Liver (tissue), 9 donors: Measurements from ENCODE around the gene CASP3. TPM values are rescaled to one million over a fixed set of nuclear protein-coding genes. Genes with fewer than 3 reads are reported as not detected.
"Not testable (repeated sequence)": the region's sequence is repeated elsewhere in the genome, so short reads cannot be mapped to it uniquely, and the experiment has no call there.

Source experiments
- DNase-seq: peaks from one replicate; pipeline ENCODE4 v3.0.0-alpha.2; 2017; ENCODE audit warnings: low spot score
- H3K27ac ChIP-seq, 2 donors: one replicate each; pipeline ENCODE4 v1.7.0; 2013; ENCODE audit warnings: inconsistent platforms in 2 of 2, low read length in 2 of 2, control low read depth in 1 of 2, low read depth in 1 of 2, mild to moderate bottlenecking in 1 of 2
- H3K27me3 ChIP-seq, 4 donors: one replicate each; pipeline versions ENCODE4 v1.6.1 to v1.7.0; 2013; ENCODE audit warnings: low read length in 3 of 4, inconsistent platforms in 1 of 4, mild to moderate bottlenecking in 1 of 4, moderate library complexity in 1 of 4; ENCODE audit not compliant: control insufficient read depth in 4 of 4, insufficient read depth in 4 of 4
- H3K36me3 ChIP-seq, 4 donors: one replicate each; pipeline versions ENCODE4 v1.6.1 to v1.7.0; 2013; ENCODE audit warnings: low read length in 3 of 4, mild to moderate bottlenecking in 3 of 4, low read depth in 1 of 4, moderate library complexity in 1 of 4; ENCODE audit not compliant: control insufficient read depth in 4 of 4, insufficient read depth in 3 of 4
- H3K4me1 ChIP-seq, 4 donors: one replicate each; pipeline versions ENCODE4 v1.6.1 to v1.7.0; 2013; ENCODE audit warnings: low read length in 3 of 4, mild to moderate bottlenecking in 3 of 4, moderate library complexity in 1 of 4; ENCODE audit not compliant: control insufficient read depth in 4 of 4, insufficient read depth in 4 of 4
- H3K4me3 ChIP-seq, 3 donors: one replicate each; pipeline versions ENCODE4 v1.6.1 to v1.7.0; 2013; ENCODE audit warnings: low read length in 3 of 3, control low read depth in 1 of 3, low read depth in 1 of 3, mild to moderate bottlenecking in 1 of 3
- H3K9ac ChIP-seq, 2 donors: one replicate each; pipeline ENCODE4 v1.7.0; 2013; ENCODE audit warnings: low read length in 2 of 2, mild to moderate bottlenecking in 2 of 2, moderate library complexity in 2 of 2, control low read depth in 1 of 2, low read depth in 1 of 2
- H3K9me3 ChIP-seq, 4 donors: one replicate each; pipeline versions ENCODE4 v1.6.1 to v1.7.0; 2013; ENCODE audit warnings: low read length in 3 of 4; ENCODE audit not compliant: control insufficient read depth in 4 of 4
- ATF3 ChIP-seq: IDR thresholded peaks from 2 replicates; pipeline ENCODE4 v1.6.1; 2016; ENCODE audit warnings: antibody characterized with exemption
- CTCF ChIP-seq: fragments of 150-350 bp; IDR thresholded peaks from 2 replicates; pipeline ENCODE4 v1.5.1; 2017; ENCODE audit warnings: improper control_type of control experiment, low read depth, low read length; ENCODE audit not compliant: missing input control
- EGR1 ChIP-seq, 2 donors: IDR thresholded peaks; 2 replicates each; pipeline ENCODE4 v1.6.1; 2016 to 2018; ENCODE audit warnings: antibody characterized with exemption in 2 of 2, low read depth in 2 of 2
- FOXA1 ChIP-seq: IDR thresholded peaks from 2 replicates; pipeline ENCODE4 v1.6.1; 2016; ENCODE audit warnings: antibody characterized with exemption
- FOXA2 ChIP-seq: IDR thresholded peaks from 2 replicates; pipeline ENCODE4 v1.6.1; 2016; ENCODE audit warnings: antibody characterized with exemption
- GABPA ChIP-seq, 2 donors: IDR thresholded peaks in 1 of 2; conservative IDR thresholded peaks in 1 of 2; 2 replicates each; pipeline ENCODE4 v1.6.1; 2016; ENCODE audit warnings: antibody characterized with exemption in 2 of 2, mild to moderate bottlenecking in 1 of 2, moderate library complexity in 1 of 2
- HNF4A ChIP-seq, 2 donors: conservative IDR thresholded peaks; 2 replicates each; pipeline ENCODE4 v1.6.1; 2016; ENCODE audit warnings: antibody characterized with exemption in 2 of 2, mild to moderate bottlenecking in 2 of 2
- HNF4G ChIP-seq: IDR thresholded peaks from 2 replicates; pipeline ENCODE4 v1.6.1; 2016; ENCODE audit warnings: antibody characterized with exemption
- MAX ChIP-seq: IDR thresholded peaks from 2 replicates; pipeline ENCODE4 v1.6.1; 2016; ENCODE audit warnings: antibody characterized with exemption
- NR2F2 ChIP-seq: IDR thresholded peaks from 2 replicates; pipeline ENCODE4 v1.6.1; 2016; ENCODE audit warnings: antibody characterized with exemption
- RAD21 ChIP-seq, 2 donors: IDR thresholded peaks; 2 replicates each; pipeline ENCODE4 v1.6.1; 2016; ENCODE audit warnings: antibody characterized with exemption in 2 of 2, mild to moderate bottlenecking in 2 of 2
- REST ChIP-seq: IDR thresholded peaks from 2 replicates; pipeline ENCODE4 v1.6.1; 2016; ENCODE audit warnings: antibody characterized with exemption, mild to moderate bottlenecking
- RXRA ChIP-seq, 2 donors: IDR thresholded peaks; 2 replicates each; pipeline ENCODE4 v1.6.1; 2017 to 2018; ENCODE audit warnings: antibody characterized with exemption in 2 of 2, mild to moderate bottlenecking in 1 of 2
- SP1 ChIP-seq: IDR thresholded peaks from 2 replicates; pipeline ENCODE4 v1.6.1; 2018; ENCODE audit warnings: antibody characterized with exemption, mild to moderate bottlenecking
- TAF1 ChIP-seq: conservative IDR thresholded peaks from 2 replicates; pipeline ENCODE4 v1.6.1; 2016; ENCODE audit warnings: antibody characterized with exemption, mild to moderate bottlenecking
- YY1 ChIP-seq: IDR thresholded peaks from 2 replicates; pipeline ENCODE4 v1.6.1; 2016; ENCODE audit warnings: antibody characterized with exemption, mild to moderate bottlenecking
- WGBS: extraction: QIAGEN DNeasy Blood & Tissue Kit; methylation state at CpG from one replicate; pipeline ENCODE4 v1.1.7; 2013; 5-methylcytosine and 5-hydroxymethylcytosine counted together
- polyA plus RNA-seq, 2 donors: library from polyadenylated mRNA; stranded (reverse) in 1 of 2; unstranded in 1 of 2; fragments of 200-250 nt in 1 of 2; fragments of >200 nt in 1 of 2; fragmentation: Nextera tagmentation in 1 of 2; extraction: Ambion mirVana in 1 of 2; gene quantifications; one replicate each; pipeline versions ENCODE4 v1.2.1 to v1.2.3, GENCODE V29; 2013 to 2015
- total RNA-seq, 2 donors: library from RNA; depleted of rRNA; stranded (reverse); fragments of >200 nt; gene quantifications; one replicate each; pipeline ENCODE4 v1.2.3, GENCODE V29; 2014
- donor health status: healthy.
- donor health status: healthy.
- donor health status: healthy.
- donor health status: healthy.
- donor health status: healthy.

CASP3 gene
- total and polyA plus RNA-seq, 4 donors = 7.8 to 30.1 (median 11.8) TPM

- TF ChIP-seq FOXA1 (no peak), CTCF (no peak)
Observed at GRCh38 chr4:184616633-184617551, 32.4 kb downstream of the CASP3 start (continued).

GRCh38 chr4:184616168-184616567 is 33.1 kb downstream of the CASP3 start:
- H3K27ac ChIP-seq, DNase-seq: not testable (repeated sequence)
- WGBS = 88% methylated on average over 2 of the region's 2 CpGs

GRCh38 chr4:184614509-184614908 is 34.7 kb downstream of the CASP3 start:
- no peak overlapping the region for H3K9ac ChIP-seq
- 95% methylated on average over 3 of the region's 3 CpGs for WGBS
- peaks cover 0 to 5% (median 0%) of the 10 kb centered on the region in 4 donors for H3K9me3 ChIP-seq
- no peaks in the 10 kb centered on the region for H3K4me1 ChIP-seq
- no peak overlapping the region for H3K27ac ChIP-seq
- no peak overlapping the region for H3K4me3 ChIP-seq
- DNase-seq = no peak
- no peak for TF ChIP-seq ATF3
- no peak for TF ChIP-seq NR2F2
- TF ChIP-seq YY1 = no peak
- TF ChIP-seq HNF4A (conservative IDR thresholded peaks at IDR 0.05) = no peak
- no peak for TF ChIP-seq FOXA1
- no peak for TF ChIP-seq FOXA2
- TF ChIP-seq HNF4G = no peak
- no peak for TF ChIP-seq RXRA (IDR thresholded peaks at IDR 0.05)
- TF ChIP-seq RAD21 (IDR thresholded peaks at IDR 0.05) = no peak
- TF ChIP-seq EGR1 (IDR thresholded peaks at IDR 0.05; ENCODE audit: low read depth in 2 of 2) = no peak
- H3K27me3 ChIP-seq = no peaks in the 10 kb centered on the region
- no peaks in the 10 kb centered on the region for H3K36me3 ChIP-seq

More at GRCh38 chr4:184616168-184616567, 33.1 kb downstream of the CASP3 start:
- not testable (repeated sequence) for H3K4me3 ChIP-seq, H3K9ac ChIP-seq, H3K36me3 ChIP-seq, H3K4me1 ChIP-seq, H3K27me3 ChIP-seq, H3K9me3 ChIP-seq

- H3K27ac ChIP-seq = no peak overlapping the region
- WGBS = 91% methylated on average over 2 of the region's 2 CpGs
- no peaks in the 10 kb centered on the region for H3K36me3 ChIP-seq
- H3K4me1 ChIP-seq = no peaks in the 10 kb centered on the region
- no peaks in the 10 kb centered on the region for H3K27me3 ChIP-seq
- no peak overlapping the region for H3K9ac ChIP-seq
- no peak for DNase-seq
- no peak overlapping the region for H3K4me3 ChIP-seq
- H3K9me3 ChIP-seq = peaks cover 0 to 5% (median 0%) of the 10 kb centered on the region in 4 donors
- TF ChIP-seq REST (no peak), HNF4G (no peak), ATF3 (no peak), TAF1 (no peak), SP1 (no peak), HNF4A (conservative IDR thresholded peaks at IDR 0.05) (no peak), CTCF (no peak), MAX (no peak), RAD21 (IDR thresholded peaks at IDR 0.05) (no peak), GABPA (IDR thresholded peaks at IDR 0.05 in 1 of 2, conservative IDR thresholded peaks at IDR 0.05 in 1 of 2) (no peak), EGR1 (IDR thresholded peaks at IDR 0.05; ENCODE audit: low read depth in 2 of 2) (no peak), FOXA2 (no peak)
Observed at GRCh38 chr4:184613405-184613804, 35.8 kb downstream of the CASP3 start.
